SW 1271 (cell line): ENCODE results near the gene FOXB2.
"Not testable (repeated sequence)": the region's sequence is repeated elsewhere in the genome, so short reads cannot be mapped to it uniquely, and the experiment has no call there.

Experiments used
- DNase-seq, 2 experiments: peaks; one replicate each; lab custom pipeline; 2025; lab: John Stamatoyannopoulos, UW

The FOXB2 gene

GRCh38 chr9:77019236-77019925 is at the start of gene FOXB2:
Gene FOXB2, plus strand, starts transcription at chr9:77019655. Its CDS starts 0 bp downstream, at chr9:77019655.
- no peak for DNase-seq

GRCh38 chr9:76969716-76970115 is 49.7 kb upstream of the FOXB2 start:
- no peak for DNase-seq

- DNase-seq: not testable (repeated sequence)
Observed at GRCh38 chr9:76978831-76979230, 40.6 kb upstream of the FOXB2 start.

- DNase-seq: no peak
Observed at GRCh38 chr9:76980566-76980965, 38.9 kb upstream of the FOXB2 start.

- DNase-seq: no peak
Observed at GRCh38 chr9:76984486-76984885, 35.0 kb upstream of the FOXB2 start.

GRCh38 chr9:76985581-76985980 is 33.9 kb upstream of the FOXB2 start:
- no peak for DNase-seq

GRCh38 chr9:76987594-76988200 is 31.8 kb upstream of the FOXB2 start:
- DNase-seq: peak in 1 of 2 experiments; percentile 45

- no peak for DNase-seq
Observed at GRCh38 chr9:76988941-76989340, 30.5 kb upstream of the FOXB2 start.

GRCh38 chr9:76989501-76989900 is 30.0 kb upstream of the FOXB2 start:
- DNase-seq: no peak

- peak in 1 of 2 experiments; percentile 8 for DNase-seq
Observed at GRCh38 chr9:76996700-76997099, 22.8 kb upstream of the FOXB2 start.

GRCh38 chr9:76999261-76999660 is 20.2 kb upstream of the FOXB2 start:
- no peak for DNase-seq

- DNase-seq: no peak
Observed at GRCh38 chr9:77000330-77000729, 19.1 kb upstream of the FOXB2 start.

GRCh38 chr9:77003366-77003765 is 16.1 kb upstream of the FOXB2 start:
- DNase-seq: no peak

- DNase-seq: no peak
Observed at GRCh38 chr9:77005216-77005615, 14.2 kb upstream of the FOXB2 start.

GRCh38 chr9:77010527-77010926 is 8.9 kb upstream of the FOXB2 start:
- no peak for DNase-seq

GRCh38 chr9:77011973-77012821 is 7.3 kb upstream of the FOXB2 start:
- no peak for DNase-seq

GRCh38 chr9:77013206-77013931 is 6.1 kb upstream of the FOXB2 start:
- no peak for DNase-seq

- DNase-seq: no peak
Observed at GRCh38 chr9:77013932-77014596, 5.4 kb upstream of the FOXB2 start.

GRCh38 chr9:77014597-77015263 is 4.7 kb upstream of the FOXB2 start:
- DNase-seq: no peak

GRCh38 chr9:77015327-77016048 is 4.0 kb upstream of the FOXB2 start:
- DNase-seq: no peak
